Astrocyte of the cerebellum (primary cell): Measurements from ENCODE around the gene NUDT22.
"Not testable (repeated sequence)": the region's sequence is repeated elsewhere in the genome, so short reads cannot be mapped to it uniquely, and the experiment has no call there.

Experiments used
- DNase-seq: peaks from one replicate; pipeline ENCODE4 v3.0.0-alpha.2; 2011; ENCODE audit warnings: low read depth
- H3K4me3 ChIP-seq: 2 replicates; pipeline ENCODE4 v1.5.1; 2011; ENCODE audit warnings: mild to moderate bottlenecking, low read depth, low read length, moderate library complexity
- CTCF ChIP-seq: IDR thresholded peaks from 2 replicates; pipeline ENCODE4 v1.5.1; 2012; ENCODE audit warnings: low read length, low read depth, moderate library complexity, mild to moderate bottlenecking; ENCODE audit errors: missing control alignments
- in situ Hi-C: cut with HindIII; loops from 2 replicates; pipeline ENCODE4 v1.10.0; 2017; ENCODE audit warnings: low sequenced_read_pairs

The NUDT22 gene

GRCh38 chr11:64241491-64242374 is 15.7 kb downstream of the NUDT22 start:
- DNase-seq, result no peak
- H3K4me3 ChIP-seq, result peak overlapping the region; percentile 92
- in situ Hi-C loops, result no loop called here
- TF ChIP-seq CTCF, result no peak

- H3K4me3 ChIP-seq, result no peak overlapping the region
- no peak for TF ChIP-seq CTCF
- DNase-seq, result no peak
Measured at GRCh38 chr11:64243236-64243854, 17.3 kb downstream of the NUDT22 start.

GRCh38 chr11:64244107-64244506 is 18.0 kb downstream of the NUDT22 start:
- no peak overlapping the region for H3K4me3 ChIP-seq
- DNase-seq, result no peak
- TF ChIP-seq CTCF, result no peak
- in situ Hi-C loops, result no loop called here

More at GRCh38 chr11:64243236-64243854, 17.3 kb downstream of the NUDT22 start:
- in situ Hi-C loops, result no loop called here

- DNase-seq, result no peak
- in situ Hi-C loops, result no loop called here
- H3K4me3 ChIP-seq, result peak overlapping the region; percentile 71
- TF ChIP-seq CTCF, result no peak
Measured at GRCh38 chr11:64244966-64245365, 18.9 kb downstream of the NUDT22 start.

- in situ Hi-C loops, result no loop called here
- TF ChIP-seq CTCF, result no peak
- peak overlapping the region; percentile 71 for H3K4me3 ChIP-seq
- no peak for DNase-seq
Measured at GRCh38 chr11:64245401-64245796, 19.3 kb downstream of the NUDT22 start.

- no peak for TF ChIP-seq CTCF
- H3K4me3 ChIP-seq, result peak overlapping the region; percentile 71
- in situ Hi-C loops, result no loop called here
- no peak for DNase-seq
Measured at GRCh38 chr11:64245797-64246620, 19.9 kb downstream of the NUDT22 start.

- H3K4me3 ChIP-seq, result peak overlapping the region; percentile 71
- in situ Hi-C loops, DNase-seq: not testable (repeated sequence)
Measured at GRCh38 chr11:64246621-64246870, 20.5 kb downstream of the NUDT22 start.
